ENCODE measurements around the gene PIEZO1.
A peak's percentile ranks its signal among the peaks of the same experiment; 100 is the strongest.

Gene PIEZO1

GRCh38 chr16:88778541-88779065 is 6.4 kb downstream of the PIEZO1 start:
- H3K4me1 Mint-ChIP-seq: peaks cover 34% of the 10 kb centered on the region
- H3K36me3 Mint-ChIP-seq (ENCODE audit: low read depth): no peaks in the 10 kb centered on the region
- H3K9me3 Mint-ChIP-seq: no peaks in the 10 kb centered on the region
- H3K27ac Mint-ChIP-seq: no peak overlapping the region
- H3K27me3 Mint-ChIP-seq (ENCODE audit: low read depth): peaks cover 61% of the 10 kb centered on the region
- no peak for TF ChIP-seq CTCF (IDR thresholded peaks at IDR 0.05; ENCODE audit: unreplicated experiment in 3 of 3)
- no peak overlapping the region for H3K4me3 Mint-ChIP-seq

- peaks cover 30% of the 10 kb centered on the region for H3K4me1 Mint-ChIP-seq
- no peak for TF ChIP-seq CTCF (IDR thresholded peaks at IDR 0.05; ENCODE audit: unreplicated experiment in 3 of 3)
- peaks cover 57% of the 10 kb centered on the region for H3K27me3 Mint-ChIP-seq (ENCODE audit: low read depth)
- H3K4me3 Mint-ChIP-seq: no peak overlapping the region
- no peaks in the 10 kb centered on the region for H3K36me3 Mint-ChIP-seq (ENCODE audit: low read depth)
- no peaks in the 10 kb centered on the region for H3K9me3 Mint-ChIP-seq
- H3K27ac Mint-ChIP-seq: no peak overlapping the region
Measured at GRCh38 chr16:88778271-88778525, 6.8 kb downstream of the PIEZO1 start.

- no peaks in the 10 kb centered on the region for H3K36me3 Mint-ChIP-seq (ENCODE audit: low read depth)
- peak overlapping the region in 1 of 3 experiments; percentile 69 for H3K27ac Mint-ChIP-seq
- peak overlapping the region in 1 of 3 experiments; percentile 38 for H3K4me3 Mint-ChIP-seq
- peaks cover 29% of the 10 kb centered on the region for H3K4me1 Mint-ChIP-seq
- no peak for TF ChIP-seq CTCF (IDR thresholded peaks at IDR 0.05; ENCODE audit: unreplicated experiment in 3 of 3)
- H3K27me3 Mint-ChIP-seq (ENCODE audit: low read depth): peaks cover 54% of the 10 kb centered on the region
- H3K9me3 Mint-ChIP-seq: no peaks in the 10 kb centered on the region
Measured at GRCh38 chr16:88777471-88778270, 7.3 kb downstream of the PIEZO1 start.

DNA sequence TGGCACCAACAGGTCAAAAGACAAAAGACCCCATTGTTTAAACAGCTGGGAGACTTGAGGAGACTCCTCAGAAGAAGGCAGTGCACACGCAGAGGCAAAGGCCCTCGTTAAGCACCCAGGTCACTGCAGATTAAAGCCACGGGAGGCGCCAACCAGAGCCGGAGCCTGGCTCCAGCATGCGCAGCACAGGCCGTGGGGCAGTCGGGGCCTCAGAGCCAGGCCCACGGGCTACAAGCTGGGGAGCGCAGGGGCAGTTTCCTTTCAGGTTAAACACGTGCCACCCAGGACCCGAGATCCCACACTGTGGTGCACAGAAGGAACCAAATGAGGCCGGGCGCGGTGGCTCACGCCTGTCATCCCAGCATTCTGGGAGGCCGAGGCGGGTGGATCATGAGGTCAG is 9.2 kb downstream of the PIEZO1 start:
- Mint-ChIP-seq H3K4me3 (no peak overlapping the region), H3K9me3 (no peaks in the 10 kb centered on the region), H3K27ac (no peak overlapping the region), H3K27me3 (ENCODE audit: low read depth) (peaks cover 48% of the 10 kb centered on the region), H3K4me1 (peaks cover 34% of the 10 kb centered on the region), H3K36me3 (ENCODE audit: low read depth) (no peaks in the 10 kb centered on the region)
- no peak for TF ChIP-seq CTCF (IDR thresholded peaks at IDR 0.05; ENCODE audit: unreplicated experiment in 3 of 3)

DNA sequence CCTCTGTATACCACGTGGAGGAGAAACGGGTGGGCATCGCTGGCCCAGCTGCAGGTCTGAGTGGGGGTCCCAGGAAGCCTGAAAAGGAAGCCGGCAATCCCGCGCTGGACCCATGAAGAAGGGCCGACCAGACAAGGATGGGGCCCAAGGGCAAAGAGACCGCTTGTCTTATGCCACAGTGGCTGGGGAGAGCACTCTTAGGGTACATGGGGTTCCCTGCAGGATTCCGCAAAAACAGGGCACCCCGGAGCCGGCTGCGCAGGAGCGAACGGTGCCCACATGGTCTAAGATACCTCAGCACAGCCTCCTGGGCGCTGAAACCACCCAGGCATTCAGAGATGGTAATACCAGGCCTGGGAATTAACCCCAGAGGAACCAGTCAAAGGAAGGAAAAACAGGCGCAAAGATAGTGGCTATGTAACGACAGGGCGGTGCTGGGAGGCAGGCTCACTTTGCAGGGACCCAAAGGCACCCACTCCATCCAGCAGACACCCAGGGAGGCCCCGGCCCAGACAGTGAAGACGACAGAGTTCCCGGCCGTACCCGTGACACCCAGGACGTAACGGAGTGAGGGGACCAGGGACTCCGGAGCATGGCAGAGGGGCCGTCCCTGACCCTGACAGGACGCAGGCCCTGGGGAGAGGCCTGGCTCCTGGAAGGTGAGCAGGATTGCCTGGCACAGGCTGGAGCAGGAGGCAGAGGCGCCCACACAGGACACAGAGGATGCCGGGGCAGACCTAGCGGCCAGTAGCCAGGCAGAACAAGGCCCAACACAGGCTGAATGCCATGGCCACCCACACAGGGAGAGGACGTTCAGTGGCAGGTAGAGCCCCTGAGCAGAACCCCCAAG is 10.3 kb downstream of the PIEZO1 start:
- Mint-ChIP-seq H3K9me3 (no peaks in the 10 kb centered on the region), H3K4me3 (no peak overlapping the region), H3K27me3 (ENCODE audit: low read depth) (peaks cover 41% of the 10 kb centered on the region), H3K27ac (peak overlapping the region in 2 of 3 experiments; percentile 14 to 60), H3K4me1 (peaks cover 31% of the 10 kb centered on the region), H3K36me3 (ENCODE audit: low read depth) (no peaks in the 10 kb centered on the region)
- no peak for TF ChIP-seq CTCF (IDR thresholded peaks at IDR 0.05; ENCODE audit: unreplicated experiment in 3 of 3)

Data from nephron (organoid).